ENCODE results near the gene PRDM16.

DNA sequence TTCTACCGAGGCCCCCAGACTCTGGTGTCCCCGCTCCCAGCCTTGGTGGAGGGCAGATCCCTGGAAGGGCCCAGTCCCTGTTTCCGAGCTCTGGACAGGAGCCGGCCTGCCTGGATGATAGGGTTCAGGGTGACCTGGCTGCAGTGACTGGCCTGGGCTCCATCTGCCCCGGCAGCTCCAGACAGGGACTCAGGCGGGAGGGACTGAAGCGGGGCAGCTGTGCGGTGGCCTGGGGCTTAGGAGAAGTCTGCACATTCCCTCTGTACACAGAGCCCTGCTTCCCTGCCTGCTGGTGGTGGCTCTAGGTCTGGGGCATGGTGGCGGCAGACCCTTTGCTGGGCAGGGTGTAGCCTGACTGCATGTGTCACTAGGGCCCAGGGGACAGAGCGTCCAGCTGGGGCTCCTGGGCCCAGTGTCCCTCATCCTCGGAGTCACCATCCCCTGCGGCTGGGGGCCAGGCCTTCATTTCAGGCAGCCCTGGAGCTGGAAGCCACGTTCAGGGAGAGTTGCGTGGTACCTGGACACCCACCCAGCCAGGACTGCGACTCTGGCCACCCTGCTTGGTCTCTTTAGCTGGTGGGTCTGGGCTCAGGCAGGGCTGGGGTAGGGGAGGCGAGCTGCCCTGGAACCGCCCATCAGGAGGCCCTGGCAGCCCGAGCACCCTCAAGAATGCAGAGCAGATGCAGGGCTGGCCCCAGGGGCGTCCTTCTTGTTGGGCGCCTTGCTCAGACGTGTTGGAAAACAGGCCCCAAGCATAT, 395.1 kb downstream of the PRDM16 start:
- TF ChIP-seq CTCF (IDR thresholded peaks at IDR 0.05; ENCODE audit: low read length) (no peak), EZH2 (IDR thresholded peaks at IDR 0.05; ENCODE audit: borderline replicate concordance, low read length) (no peak)

Measured in OCI-LY1 (cell line).